HepG2 (cell line): ENCODE results near the gene TP53I3. TPM values are rescaled to one million over a fixed set of nuclear protein-coding genes. Genes with fewer than 3 reads are reported as not detected.

Source experiments
- AHR ChIP-seq: IDR thresholded peaks from 2 replicates; pipeline ENCODE4 v1.6.1; 2018; ENCODE audit warnings: missing genetic modification reagents, missing compliant biosample characterization
- CEBPB ChIP-seq: IDR thresholded peaks from 2 replicates; pipeline ENCODE4 v1.6.1; 2011; ENCODE audit warnings: low read depth, low read length, improper control_type of control experiment, borderline replicate concordance
- CEBPZ ChIP-seq: IDR thresholded peaks from 2 replicates; pipeline ENCODE4 v1.6.1; 2012; ENCODE audit warnings: low read length, improper control_type of control experiment
- CREB1 ChIP-seq, 2 experiments: fragments of 450-650 bp in 1 of 2; IDR thresholded peaks; 2 replicates each; pipeline ENCODE4 v1.6.1; 2016 to 2017; ENCODE audit warnings: control low read depth in 1 of 2, mild to moderate bottlenecking in 1 of 2, missing compliant biosample characterization in 1 of 2, missing genetic modification characterization in 1 of 2
- GFI1 ChIP-seq: sonication (generic); formaldehyde crosslinking; IDR thresholded peaks from 2 replicates; pipeline ENCODE4 v1.5.0; 2020; ENCODE audit warnings: missing genetic modification reagents, mild to moderate bottlenecking, borderline replicate concordance
- HMGXB4 ChIP-seq, 2 experiments: sonication (generic) in 1 of 2; formaldehyde crosslinking in 1 of 2; IDR thresholded peaks; 2 replicates each; pipeline versions ENCODE4 v1.4.0 to v1.6.1; 2018 to 2020; ENCODE audit warnings: missing genetic modification reagents in 2 of 2, borderline replicate concordance in 1 of 2, low read depth in 1 of 2, mild to moderate bottlenecking in 1 of 2, missing biosample characterization in 1 of 2
- MTF2 ChIP-seq: sonication (generic); formaldehyde crosslinking; IDR thresholded peaks from 2 replicates; pipeline ENCODE4 v1.5.0; 2020; ENCODE audit warnings: missing genetic modification reagents, borderline replicate concordance
- SIN3A ChIP-seq: IDR thresholded peaks from 2 replicates; pipeline ENCODE4 v1.6.1; 2011; ENCODE audit warnings: low read depth, mild to moderate bottlenecking, control low read depth, low read length, borderline replicate concordance
- ZHX2 ChIP-seq, 2 experiments: sonication (generic) in 1 of 2; formaldehyde crosslinking in 1 of 2; IDR thresholded peaks; 2 replicates each; pipeline versions ENCODE4 v1.6.1 to v1.9.0; 2014 to 2022; ENCODE audit warnings: antibody characterized with exemption in 1 of 2, borderline replicate concordance in 1 of 2, inconsistent platforms in 1 of 2, low read depth in 1 of 2, missing genetic modification reagents in 1 of 2
- ZMYM2 ChIP-seq: sonication (generic); formaldehyde crosslinking; IDR thresholded peaks from 2 replicates; pipeline ENCODE4 v1.8.0; 2022; ENCODE audit warnings: mild to moderate bottlenecking, missing genetic modification reagents
- ZSCAN5A ChIP-seq: sonication (generic); formaldehyde crosslinking; IDR thresholded peaks from 2 replicates; pipeline ENCODE4 v1.8.0; 2022; ENCODE audit warnings: mild to moderate bottlenecking, missing genetic modification reagents, borderline replicate concordance
- polyA plus RNA-seq, 8 experiments: library from polyadenylated mRNA; depleted of rRNA in 3 of 8; stranded (reverse) in 7 of 8; unstranded in 1 of 8; fragments of >200 nt; fragmentation: Illumina TruSeq in 4 of 8; extraction: Trizol in 4 of 8; gene quantifications; 2 replicates each; pipeline versions ENCODE4 v1.2.1 to v1.2.3, GENCODE V29; 2011 to 2016; ENCODE audit warnings: low read depth in 4 of 8, missing spikeins in 1 of 8, mixed read lengths in 1 of 8; ENCODE audit not compliant: insufficient read depth in 1 of 8
- total RNA-seq, 5 experiments: library from RNA; depleted of rRNA; stranded (reverse); fragments of >200 nt; fragmentation: Illumina TruSeq; extraction: Trizol; gene quantifications; 2 replicates each; pipeline ENCODE4 v1.2.3, GENCODE V29; 2016; ENCODE audit warnings: low read depth in 1 of 5

Gene TP53I3
- total and polyA plus RNA-seq, 2 of the 13 experiments (the other 11 are each of a cell fraction or from before 2014, with no cell fraction given) = 25.0 to 44.1 TPM

GRCh38 chr2:24050041-24050979 lies 34.3 kb downstream of the TP53I3 start (continued):
- TF ChIP-seq ZHX2 (IDR thresholded peaks at IDR 0.05; ENCODE audit: low read depth) (no peak), ZHX2 (CRISPR knock-in tag; IDR thresholded peaks at IDR 0.05; ENCODE audit: borderline replicate concordance) (no peak), CREB1 (IDR thresholded peaks at IDR 0.05) (no peak), CREB1 (CRISPR knock-in tag; IDR thresholded peaks at IDR 0.05) (no peak), CEBPZ (no peak), ZMYM2 (CRISPR knock-in tag) (no peak), CEBPB (no peak), HMGXB4 (CRISPR knock-in tag; IDR thresholded peaks at IDR 0.05; ENCODE audit: borderline replicate concordance in 1 of 2, low read depth in 1 of 2) (peak in 1 of 2 experiments; percentile 55), MTF2 (peak; percentile 38; the same call in 1 of the 2 replicates), SIN3A (no peak), ZSCAN5A (CRISPR knock-in tag) (no peak), AHR (CRISPR knock-in tag) (no peak; the same call in 1 of the 2 replicates), GFI1 (CRISPR knock-in tag) (no peak)
